HG02798 (cell line): Measurements from ENCODE around the gene ALK.

Source experiments
- ATAC-seq: cut with Tn5 transposase; IDR thresholded peaks from one replicate; pipeline ENCODE4 v1.9.1; 2021; ENCODE audit warnings: mild to moderate bottlenecking; ENCODE audit not compliant: unreplicated experiment, poor library complexity

Gene ALK

DNA sequence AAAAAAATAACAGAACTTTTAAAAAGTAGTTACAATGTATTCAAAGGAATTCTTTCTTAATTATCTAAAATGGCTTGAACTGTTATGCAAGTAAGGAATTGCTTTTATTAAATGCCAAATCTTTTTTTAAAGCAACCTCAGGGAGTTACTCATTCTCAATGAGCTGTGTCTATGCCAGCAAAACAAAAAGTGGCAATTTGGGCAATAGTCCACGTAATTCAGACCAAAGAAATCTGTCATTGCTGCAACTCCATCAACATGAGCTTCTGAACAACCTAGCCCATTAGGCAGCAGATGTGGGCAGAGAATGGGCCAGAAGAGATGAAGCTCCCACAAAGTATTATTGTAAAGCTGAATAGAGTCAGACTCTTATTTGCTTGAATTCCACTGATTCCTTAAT, 118.4 kb downstream of the ALK start:
- no peak for ATAC-seq

- no peak for ATAC-seq
Observed at GRCh38 chr2:29799628-29800027, 121.8 kb downstream of the ALK start.

- ATAC-seq: no peak
Observed at GRCh38 chr2:29797916-29798315, 123.5 kb downstream of the ALK start.

DNA sequence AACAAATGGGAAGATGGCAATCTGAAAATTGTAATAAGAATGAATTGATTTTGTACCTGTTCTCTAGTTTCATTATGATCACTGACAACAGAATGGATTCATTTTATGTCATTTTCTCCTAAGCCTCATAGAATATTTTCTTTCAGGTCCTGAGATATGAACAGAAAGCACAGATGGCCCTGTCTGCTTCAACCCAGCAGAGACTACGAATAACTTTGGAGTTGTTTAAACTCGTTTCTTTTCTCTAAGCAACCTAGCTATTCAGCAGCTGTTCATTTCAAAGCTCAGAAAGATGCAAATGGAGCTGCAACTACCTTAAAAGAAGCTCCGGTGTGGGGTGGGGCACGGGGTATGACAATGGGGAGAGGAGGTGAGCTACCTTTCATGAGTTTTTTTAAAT, 124.9 kb downstream of the ALK start:
- no peak for ATAC-seq

DNA sequence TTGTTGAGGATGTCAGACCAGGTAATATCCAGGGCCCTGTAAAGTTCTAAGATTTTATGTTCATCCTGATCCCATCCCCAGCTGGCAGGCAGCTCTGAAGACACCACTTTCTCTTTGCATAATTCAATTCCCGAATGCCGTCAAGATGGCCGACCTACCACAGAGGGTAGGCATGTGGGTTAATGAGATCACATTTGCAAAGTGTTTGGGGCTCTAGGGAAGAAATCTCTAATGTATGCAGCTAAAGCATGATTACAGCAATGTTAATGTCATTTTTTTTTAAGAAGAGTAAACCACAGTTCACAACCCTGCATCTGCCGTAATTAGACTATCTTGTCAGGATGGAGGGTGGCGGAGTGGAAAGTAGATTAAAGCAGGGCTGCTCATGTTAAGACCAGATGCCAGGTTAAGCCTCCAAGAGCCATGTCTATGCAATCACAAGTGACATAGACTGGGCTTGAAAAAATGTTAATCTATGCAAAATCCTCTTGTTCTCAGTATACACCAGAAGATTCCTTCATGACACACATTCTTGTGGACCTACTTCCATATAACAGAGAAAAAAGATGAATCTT, 131.4 kb downstream of the ALK start:
- ATAC-seq: no peak

DNA sequence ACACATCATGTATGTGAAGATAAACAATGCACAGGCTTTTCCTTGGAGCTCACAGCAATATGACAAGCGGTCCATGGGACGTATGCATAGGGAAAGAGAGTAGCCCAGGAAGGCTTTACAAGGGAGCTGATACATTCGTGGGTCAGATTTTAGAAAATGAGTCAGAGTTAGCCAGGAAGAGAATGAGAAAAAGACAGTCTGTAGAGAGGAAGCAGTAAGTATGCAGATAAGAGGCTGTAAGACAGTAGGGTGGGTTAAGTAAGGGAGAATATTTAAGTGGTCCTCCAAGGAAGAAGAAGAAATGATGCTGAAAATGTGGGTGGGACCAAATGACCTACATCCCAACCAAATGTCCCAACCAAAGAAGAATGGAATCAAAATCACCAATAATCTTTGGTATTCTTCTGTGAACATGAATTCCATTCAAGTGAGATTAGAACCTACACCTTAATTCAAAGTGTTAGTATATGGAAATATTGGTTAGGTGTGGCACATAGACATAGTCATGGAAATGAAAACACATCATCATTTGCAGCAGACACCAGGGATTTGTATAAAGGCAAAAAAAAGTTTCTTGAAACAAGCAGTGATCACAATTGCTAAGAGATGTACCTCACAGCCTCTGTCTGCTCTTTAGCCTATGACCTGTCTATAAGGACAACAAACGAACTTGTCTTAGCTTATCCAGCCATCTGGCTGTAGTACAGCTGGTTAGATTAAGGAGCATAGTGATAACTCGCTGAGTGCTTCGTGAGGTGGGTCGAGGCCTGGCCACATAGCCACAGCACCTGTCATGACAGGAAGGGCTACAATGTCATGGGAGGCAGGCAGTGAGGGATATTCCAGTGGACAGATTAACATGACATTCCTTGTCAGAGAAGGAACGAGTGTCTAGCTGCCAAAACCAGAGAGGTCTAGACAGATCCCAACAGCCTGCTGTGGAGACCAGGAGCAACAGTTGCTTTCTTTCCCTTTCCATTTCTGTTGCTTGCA, 133.6 kb downstream of the ALK start:
- no peak for ATAC-seq

DNA sequence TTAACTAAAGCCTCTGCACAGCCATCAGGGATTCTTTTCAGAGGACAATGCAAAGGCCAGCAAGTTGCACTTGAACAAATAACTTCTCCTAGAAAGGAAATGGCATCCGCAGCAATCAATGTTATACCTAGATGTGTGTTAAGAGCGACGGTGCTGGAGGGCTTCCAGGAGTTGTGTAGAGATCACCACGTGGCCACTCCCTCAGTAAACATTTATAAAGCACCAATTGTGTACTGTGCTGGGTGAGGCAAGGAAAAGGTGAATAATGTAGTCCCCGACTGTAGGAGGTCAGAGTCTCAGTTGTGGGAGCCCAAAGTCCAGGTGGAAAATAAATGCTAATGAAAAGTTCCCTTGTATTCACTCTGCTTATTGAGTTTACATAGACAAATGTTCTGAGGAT, 135.0 kb downstream of the ALK start:
- ATAC-seq: no peak

- ATAC-seq: no peak
Observed at GRCh38 chr2:29783666-29784065, 137.7 kb downstream of the ALK start.

DNA sequence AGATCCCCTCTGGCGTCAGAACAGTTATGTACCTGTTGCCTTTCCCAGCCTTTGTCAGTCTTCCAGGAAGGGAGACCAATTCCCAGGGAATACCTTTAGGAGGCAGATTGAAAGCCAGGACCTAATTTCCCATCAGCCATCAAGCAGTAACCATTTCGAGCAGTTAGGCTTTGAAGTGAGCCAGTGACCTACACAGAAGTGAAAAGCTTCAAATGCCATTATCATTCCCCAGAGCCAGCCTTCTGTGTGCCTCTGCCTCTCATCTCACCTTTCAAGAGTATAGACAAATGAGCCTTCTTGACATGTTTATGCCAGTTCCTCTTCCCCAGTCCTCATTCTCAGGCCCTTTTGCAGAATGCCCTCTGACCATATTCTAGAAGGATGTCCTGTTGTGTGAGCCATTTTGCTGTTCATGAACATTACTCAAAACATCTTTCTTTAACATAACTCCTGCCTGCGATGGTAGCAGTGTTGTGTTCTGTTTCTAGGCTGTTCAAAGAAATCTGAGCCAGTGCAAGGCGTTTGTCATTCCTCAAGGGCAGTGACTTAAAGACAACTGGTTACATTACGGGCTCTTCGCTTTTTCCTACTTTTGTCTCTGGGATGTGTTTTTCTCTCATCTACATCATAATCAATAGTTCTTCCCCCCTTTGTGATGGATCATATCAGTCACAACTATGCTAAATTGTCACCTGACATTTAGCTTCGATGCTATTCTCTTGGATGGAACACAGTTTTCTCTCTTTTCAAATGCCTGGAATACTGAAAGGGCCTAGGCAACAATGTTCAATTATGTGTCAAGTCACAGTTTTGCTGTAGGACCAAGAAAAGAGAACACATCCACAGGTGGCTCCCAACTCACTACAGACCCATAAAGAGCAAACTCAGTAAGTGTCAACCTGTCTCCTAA, 138.6 kb downstream of the ALK start:
- ATAC-seq: no peak

- ATAC-seq: no peak
Observed at GRCh38 chr2:29782087-29782486, 139.3 kb downstream of the ALK start.

GRCh38 chr2:29780906-29781305, 140.5 kb downstream of the ALK start:
- no peak for ATAC-seq

- ATAC-seq: no peak
Observed at GRCh38 chr2:29777161-29777560, 144.2 kb downstream of the ALK start.

DNA sequence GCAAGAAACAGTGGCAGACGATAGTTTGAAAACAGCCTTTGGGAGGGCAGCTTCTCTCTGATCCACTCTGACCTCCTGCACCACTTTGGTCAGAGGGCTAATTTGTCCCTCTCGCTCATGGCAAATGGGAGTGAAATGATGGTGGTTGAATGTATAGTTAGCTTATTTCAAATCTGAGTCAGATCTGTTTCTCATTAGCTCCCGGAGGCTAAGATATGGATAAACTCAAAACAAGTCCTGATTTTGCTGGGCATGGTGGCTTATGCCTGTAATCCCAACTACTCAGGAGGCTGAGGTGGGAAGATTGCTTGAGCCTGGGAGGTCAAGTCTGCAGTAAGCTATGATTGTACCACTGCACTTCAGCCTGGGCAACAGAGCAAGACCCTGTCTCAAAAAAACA, 145.0 kb downstream of the ALK start:
- ATAC-seq: no peak

DNA sequence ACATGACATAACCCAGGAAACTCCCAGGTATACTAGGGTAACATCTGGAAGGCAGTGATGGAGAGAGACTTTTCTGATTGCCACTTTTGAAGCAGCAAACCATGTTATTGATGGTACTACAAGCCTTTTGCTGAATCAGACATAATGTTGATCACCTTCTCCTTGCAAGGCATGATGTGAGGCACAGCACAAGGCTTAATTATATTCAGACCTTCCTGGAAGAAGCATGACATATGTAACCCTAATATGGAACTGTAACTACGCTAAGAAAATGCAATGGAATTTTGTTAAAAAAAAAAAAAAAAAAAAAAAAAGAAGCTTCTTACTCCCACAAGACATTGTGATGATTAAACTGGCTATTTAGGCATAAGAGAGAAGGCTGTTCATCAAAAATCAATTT, 145.4 kb downstream of the ALK start:
- no peak for ATAC-seq

GRCh38 chr2:29774624-29775023, 146.8 kb downstream of the ALK start:
- ATAC-seq: no peak

DNA sequence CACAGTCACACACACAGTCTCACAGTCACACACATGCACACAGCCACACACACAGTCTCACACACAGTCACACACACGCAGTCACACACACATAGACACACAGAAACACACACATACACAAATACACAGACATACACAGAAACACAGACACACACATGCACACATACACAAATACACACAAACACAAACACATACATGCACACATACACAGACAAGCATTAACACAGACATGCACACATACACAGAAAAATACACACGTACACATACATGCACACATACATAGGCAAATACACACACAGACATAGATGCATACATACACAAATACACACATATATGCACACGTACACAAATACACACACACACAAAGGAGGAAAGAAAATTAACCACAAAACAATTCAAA, 150.5 kb downstream of the ALK start:
- no peak for ATAC-seq

DNA sequence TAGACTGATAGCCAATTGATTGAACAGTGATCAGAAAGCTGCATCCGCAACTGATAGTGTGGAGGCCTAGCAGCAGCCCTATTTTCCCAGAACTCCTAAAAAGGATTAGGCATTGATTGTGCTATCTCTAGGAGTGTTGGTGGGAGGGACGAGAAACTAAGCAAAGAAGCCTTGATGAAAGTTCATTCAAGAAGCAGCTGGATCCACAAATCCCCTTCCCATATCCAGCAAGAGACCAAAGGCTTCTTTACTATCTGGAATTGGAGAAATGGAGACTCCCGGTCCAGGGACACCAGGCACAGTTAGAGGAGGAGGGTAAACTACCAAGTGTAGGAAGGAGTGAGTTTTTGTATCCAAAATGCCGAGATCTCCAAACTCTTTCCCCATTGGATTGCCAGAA, 151.5 kb downstream of the ALK start:
- ATAC-seq: no peak

GRCh38 chr2:29767606-29768335, 153.6 kb downstream of the ALK start:
- ATAC-seq: no peak

DNA sequence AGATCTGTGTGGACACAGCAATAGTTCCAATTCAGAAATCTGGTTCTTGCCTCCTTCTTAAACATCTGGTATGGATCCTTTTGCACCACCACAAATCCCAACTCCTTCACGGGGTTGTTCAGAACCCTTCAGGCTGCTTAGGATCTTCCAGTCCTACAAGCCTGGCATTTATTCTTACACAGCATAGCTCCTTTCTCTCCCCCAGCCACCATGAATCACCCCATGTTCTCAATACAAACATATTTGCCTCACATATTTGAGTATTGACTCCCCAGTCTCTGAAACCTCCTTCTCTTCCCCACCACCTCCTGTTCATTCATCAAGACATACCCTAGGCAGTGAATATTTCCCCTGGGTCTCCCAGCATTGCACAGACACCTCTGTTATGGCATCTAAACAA, 155.2 kb downstream of the ALK start:
- ATAC-seq: no peak

DNA sequence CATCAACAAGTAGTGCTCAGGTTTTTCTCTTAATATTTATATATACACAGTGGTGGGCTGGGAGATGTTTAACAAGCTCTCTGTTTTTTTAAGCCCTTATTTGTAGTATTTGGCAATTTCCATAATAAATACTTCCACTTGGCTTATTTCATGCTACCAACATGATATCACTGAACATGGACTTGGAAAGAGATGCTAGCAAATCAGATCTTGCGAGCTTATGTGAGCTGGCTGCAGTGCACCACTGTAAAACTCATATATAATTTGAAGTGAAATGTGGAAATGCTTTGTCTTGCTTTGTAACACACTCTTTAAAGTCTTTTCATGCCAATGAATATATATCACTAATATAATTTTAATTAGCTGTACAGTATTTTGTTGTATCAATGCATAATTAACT, 155.7 kb downstream of the ALK start:
- no peak for ATAC-seq
